Right lobe of liver (tissue), 4 donors: ENCODE measurements around the gene STK32B.

Source experiments
- CTCF ChIP-seq, 4 donors: fragments of 200-600 bp in 3 of 4; fragments of 450-650 bp in 1 of 4; IDR thresholded peaks; one replicate each; pipeline versions ENCODE4 v1.5.1 to v1.8.0; 2016 to 2022; ENCODE audit warnings: antibody characterized with exemption in 4 of 4, mild to moderate bottlenecking in 2 of 4
- POLR2A ChIP-seq: fragments of 450-650 bp; IDR thresholded peaks from one replicate; pipeline ENCODE4 v1.6.1; 2017; ENCODE audit warnings: antibody characterized with exemption, mild to moderate bottlenecking
- donor health status: DM: no; HTN: no; CAD: no.
- donor health status: DM: no; HTN: no; CAD: no.
- donor health status: DM: no; HTN: yes; CAD: no.

GRCh38 chr4:5421416-5421815 is 370.1 kb downstream of the STK32B start:
- TF ChIP-seq POLR2A (no peak), CTCF (IDR thresholded peaks at IDR 0.05) (no peak)
